HG02981 (cell line): Measurements from ENCODE around the gene ZRANB2.
A peak's percentile ranks its signal among the peaks of the same experiment; 100 is the strongest.

Source experiments
- ATAC-seq: cut with Tn5 transposase; IDR thresholded peaks from one replicate; pipeline ENCODE4 v1.9.1; 2021; ENCODE audit warnings: mild to moderate bottlenecking, moderate library complexity; ENCODE audit not compliant: unreplicated experiment

The ZRANB2 gene, protein sequence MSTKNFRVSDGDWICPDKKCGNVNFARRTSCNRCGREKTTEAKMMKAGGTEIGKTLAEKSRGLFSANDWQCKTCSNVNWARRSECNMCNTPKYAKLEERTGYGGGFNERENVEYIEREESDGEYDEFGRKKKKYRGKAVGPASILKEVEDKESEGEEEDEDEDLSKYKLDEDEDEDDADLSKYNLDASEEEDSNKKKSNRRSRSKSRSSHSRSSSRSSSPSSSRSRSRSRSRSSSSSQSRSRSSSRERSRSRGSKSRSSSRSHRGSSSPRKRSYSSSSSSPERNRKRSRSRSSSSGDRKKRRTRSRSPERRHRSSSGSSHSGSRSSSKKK

GRCh38 chr1:71080739-71081696, at the start of gene ZRANB2:
TSS of gene ZRANB2 (minus strand) at chr1:71081035. CDS start at chr1:71080995, 40 bp downstream.
- peak; percentile 100 for ATAC-seq

- ATAC-seq: no peak
Measured at GRCh38 chr1:71128060-71128459, 47.2 kb upstream of the ZRANB2 start.

DNA sequence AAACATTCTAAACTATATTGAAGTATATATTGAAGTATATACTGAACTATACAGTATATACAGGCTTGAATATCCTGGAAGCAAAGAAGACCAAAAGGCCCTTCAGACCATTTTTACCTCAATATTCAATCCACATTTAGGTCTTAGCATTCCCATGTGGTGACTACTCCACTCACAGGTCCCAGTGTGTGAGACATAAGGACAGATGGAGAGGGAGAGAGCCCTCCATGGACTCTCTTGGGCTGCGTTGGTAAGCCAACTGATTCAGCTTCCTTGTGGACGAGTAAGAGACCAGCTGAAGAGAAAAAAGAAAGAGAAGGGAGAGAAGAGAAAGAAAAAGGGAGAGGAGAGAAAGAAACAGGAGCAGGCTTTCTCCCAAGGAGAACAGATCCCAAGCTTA, 37.3 kb upstream of the ZRANB2 start:
- no peak for ATAC-seq

GRCh38 chr1:71116729-71117128, 35.9 kb upstream of the ZRANB2 start:
- no peak for ATAC-seq

- no peak for ATAC-seq
Measured at GRCh38 chr1:71106658-71107322, 26.0 kb upstream of the ZRANB2 start.

GRCh38 chr1:71104417-71104816, 23.6 kb upstream of the ZRANB2 start:
- no peak for ATAC-seq

DNA sequence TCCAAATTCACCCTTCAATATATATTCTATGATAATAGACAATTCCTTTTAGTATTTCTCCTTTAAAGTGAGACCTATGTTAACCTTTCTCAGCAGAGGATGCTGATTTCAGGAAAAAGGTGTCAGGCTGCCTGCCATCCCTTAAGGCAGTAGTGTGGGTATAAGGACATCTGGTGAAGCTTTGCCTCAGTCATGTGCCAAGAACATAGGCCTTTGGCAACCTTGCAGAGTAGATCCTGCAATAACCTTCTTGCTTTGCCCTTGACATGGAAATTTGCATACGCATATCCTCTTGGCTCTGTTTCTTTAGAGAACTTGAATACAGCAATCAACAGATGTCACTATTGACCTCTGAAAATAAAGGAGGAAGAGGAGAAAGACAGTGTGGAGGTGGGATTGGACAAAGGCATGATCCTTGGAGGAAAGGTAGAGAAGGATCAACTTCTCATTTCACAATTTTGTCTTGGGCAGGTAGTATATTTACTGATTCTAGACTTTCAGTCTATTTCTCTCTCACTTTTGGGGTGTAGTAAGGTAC, 21.1 kb upstream of the ZRANB2 start:
- ATAC-seq: no peak

- no peak for ATAC-seq
Measured at GRCh38 chr1:71097428-71097827, 16.6 kb upstream of the ZRANB2 start.

DNA sequence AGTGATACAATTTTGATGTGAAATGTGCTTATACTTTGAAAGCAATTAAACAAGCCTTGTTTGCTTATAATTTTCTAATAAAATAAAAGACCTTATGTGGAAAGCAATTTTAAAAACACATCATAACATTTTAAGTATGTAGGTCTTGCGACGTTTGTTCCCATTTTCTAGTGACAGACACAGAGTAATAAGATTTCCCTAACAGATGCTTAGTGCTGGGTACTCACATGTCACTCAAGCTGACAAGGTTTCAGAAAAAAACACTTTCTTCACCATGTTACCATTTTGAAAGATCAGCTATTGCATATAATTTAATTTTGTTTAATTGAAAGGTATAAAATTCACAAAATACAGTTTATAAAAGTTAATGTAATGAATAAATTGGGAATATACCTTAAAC, 14.1 kb upstream of the ZRANB2 start:
- no peak for ATAC-seq

GRCh38 chr1:71093938-71094337, 13.1 kb upstream of the ZRANB2 start:
- ATAC-seq: no peak

DNA sequence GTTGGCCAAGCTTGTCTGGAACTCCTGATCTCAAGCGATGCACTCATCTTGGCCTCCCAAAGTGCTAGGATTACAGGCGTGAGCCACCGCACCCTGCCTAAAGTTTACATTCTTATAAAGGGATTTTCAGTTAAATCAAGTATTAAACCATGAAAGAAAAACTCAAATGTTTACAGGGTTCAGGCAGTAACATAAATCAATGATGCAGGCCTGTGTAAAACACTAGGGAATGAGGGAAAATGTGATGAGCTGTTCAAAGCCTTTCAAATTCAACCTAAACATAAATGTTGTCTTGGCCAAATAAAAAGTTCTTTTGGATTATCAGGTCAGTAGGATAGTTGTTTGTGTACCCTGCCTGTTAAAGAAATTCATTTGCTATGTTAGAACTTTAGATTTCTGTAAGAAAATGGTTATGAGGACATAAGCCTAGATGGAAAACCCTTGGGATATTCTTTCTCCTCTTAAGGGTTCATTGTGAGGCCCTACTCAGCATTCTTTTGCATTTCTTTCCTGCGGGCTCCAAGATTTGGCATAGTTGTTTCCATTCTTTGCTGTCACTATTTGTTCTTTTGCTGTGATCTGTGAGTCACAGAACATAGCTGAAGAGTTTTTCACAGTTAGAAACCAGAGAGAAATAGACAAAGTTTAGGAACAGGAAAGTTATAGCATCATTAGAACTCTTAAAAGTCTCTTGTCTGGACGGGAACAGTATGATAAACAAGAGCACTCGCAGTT, 8.9 kb upstream of the ZRANB2 start:
- ATAC-seq: no peak

DNA sequence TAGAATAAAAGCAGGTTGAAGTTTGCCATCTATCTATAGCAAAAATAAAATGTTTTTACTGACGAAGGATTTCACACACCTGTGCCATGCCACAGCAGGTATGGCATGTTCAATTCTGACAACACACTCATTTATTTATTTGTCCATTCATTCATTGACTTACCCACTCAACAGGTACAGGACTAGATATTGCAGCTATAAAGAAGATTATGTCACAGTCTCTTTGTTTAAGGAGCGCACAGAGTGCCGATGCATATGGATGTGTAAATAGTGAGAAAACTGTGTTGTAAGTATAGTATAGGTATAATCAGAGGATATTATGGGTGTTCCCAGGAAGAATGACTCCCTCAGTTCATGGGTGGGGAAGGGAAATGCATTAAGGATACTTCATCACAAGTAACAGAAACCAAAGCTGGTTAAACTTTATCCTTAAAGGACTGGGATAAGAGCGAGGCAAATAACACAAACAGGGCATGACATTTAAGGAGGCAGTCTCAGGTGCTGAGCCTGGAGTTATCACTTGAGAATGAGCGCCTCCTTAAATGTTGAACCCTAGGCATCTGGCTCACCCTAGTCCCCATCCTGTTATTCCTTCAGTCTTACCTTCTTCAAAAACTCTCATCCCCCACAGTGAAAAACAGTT, 7.9 kb upstream of the ZRANB2 start:
- no peak for ATAC-seq

GRCh38 chr1:71087713-71088112, 6.9 kb upstream of the ZRANB2 start:
- no peak for ATAC-seq

- no peak for ATAC-seq
Measured at GRCh38 chr1:71087060-71087459, 6.2 kb upstream of the ZRANB2 start.

DNA sequence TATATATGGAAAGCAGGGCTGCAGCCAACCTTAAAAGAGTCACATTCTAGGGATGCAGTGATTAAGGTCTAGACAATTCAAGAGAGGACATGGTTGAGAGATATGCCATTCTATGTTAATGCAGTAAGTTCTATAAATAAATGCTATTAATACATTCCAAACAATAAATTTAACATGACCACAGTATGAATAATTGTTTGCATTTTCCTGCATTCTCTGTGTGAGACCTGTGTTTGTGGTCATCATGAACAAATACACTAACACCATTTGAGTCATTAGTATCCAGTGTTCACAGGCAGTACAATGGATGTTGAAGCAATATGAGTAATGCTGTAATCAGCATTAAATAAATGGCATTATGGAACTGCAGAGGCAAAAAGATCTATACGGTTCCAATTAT, 5.5 kb upstream of the ZRANB2 start:
- no peak for ATAC-seq

DNA sequence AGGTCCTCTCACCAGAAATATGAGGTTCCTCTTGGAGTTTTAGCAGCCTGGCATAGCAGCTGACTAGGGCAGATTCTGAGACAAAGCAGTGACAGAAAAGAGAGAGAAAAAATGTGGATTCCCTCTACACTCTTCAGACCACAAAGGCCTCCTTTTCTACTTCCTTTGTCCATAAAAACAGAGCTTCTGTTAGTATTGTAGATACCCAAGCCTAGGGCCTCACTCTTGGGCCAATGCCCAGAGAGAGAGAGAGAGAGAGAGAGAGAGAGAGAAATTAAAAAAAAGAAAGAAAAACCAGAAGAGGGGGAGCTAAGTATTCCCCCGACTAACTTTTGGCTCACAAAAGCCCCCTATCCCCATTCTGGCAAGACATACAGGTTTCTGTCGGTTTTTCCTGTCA, 2.4 kb upstream of the ZRANB2 start:
- no peak for ATAC-seq

GRCh38 chr1:71081697-71082080, 854 bp upstream of the ZRANB2 start:
- ATAC-seq: no peak

DNA sequence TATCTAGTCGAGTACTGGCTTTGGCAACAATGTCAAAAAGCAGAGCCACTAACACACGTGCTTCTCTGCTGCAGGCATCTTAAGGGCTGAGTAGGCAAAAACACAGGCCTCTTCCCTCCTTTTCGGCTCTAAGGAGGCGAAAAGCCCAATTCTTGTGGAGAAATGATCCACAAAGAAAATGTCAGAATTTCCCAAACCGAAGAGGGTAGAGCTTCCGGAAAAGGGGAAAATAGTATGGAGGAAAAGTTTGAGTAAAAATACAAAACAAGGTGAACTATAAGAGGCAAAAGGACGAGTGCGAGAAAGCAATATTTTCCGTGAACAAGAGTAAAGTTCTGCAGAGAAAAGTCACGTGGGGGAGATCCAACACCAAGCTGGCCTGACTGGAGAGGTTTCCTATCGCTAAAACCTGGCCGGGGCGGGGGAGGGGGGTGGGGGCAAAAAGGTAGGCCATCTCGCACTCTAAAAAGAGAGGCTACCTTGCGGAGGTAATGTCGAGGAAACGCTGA, 551 bp downstream of the ZRANB2 start:
- peak; percentile 12 for ATAC-seq

DNA sequence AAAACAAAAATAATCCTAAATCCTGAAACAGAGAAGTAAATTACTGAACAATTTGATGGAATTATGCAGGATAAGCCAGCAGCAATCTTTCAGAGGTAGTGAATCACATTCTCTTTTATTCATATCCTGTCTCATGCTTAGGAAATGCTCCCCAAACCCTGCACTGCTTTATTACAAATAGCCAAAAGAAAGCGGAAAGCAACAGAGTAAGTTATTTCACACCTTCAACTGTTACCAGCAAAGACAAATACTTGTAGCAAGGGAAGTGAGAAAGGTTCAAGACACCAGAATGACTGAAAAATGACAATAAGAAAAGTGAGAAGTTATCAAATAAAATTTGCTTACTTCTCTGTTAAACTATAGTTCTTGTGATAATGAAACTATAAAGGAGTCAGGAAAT, 6.2 kb downstream of the ZRANB2 start:
- ATAC-seq: no peak

DNA sequence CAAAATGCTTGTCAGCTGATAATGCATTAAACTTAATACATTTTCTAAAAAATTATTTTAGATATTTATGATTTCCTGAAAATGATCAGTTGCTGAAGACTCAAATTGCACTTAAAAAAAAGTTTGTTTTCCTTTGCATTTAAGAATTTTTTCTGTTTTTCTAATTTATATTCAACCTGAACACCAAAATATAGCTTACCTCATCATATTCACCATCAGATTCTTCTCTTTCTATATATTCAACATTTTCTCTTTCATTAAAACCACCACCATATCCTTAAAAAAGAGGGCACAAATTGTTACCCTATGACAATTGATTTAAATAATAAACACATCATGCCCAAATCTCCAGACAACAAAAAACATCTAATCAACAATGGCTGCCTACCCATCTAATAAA, 8.6 kb downstream of the ZRANB2 start:
- ATAC-seq: no peak
